GM21528 (cell line): ENCODE results near the gene PIH1D2.
"Not testable (repeated sequence)": the region's sequence is repeated elsewhere in the genome, so short reads cannot be mapped to it uniquely, and the experiment has no call there.

Source experiments
- ATAC-seq: cut with Tn5 transposase; IDR thresholded peaks from one replicate; pipeline ENCODE4 v1.9.1; 2021; ENCODE audit warnings: mild to moderate bottlenecking, moderate library complexity; ENCODE audit not compliant: unreplicated experiment, low FRiP score

The PIH1D2 gene, protein sequence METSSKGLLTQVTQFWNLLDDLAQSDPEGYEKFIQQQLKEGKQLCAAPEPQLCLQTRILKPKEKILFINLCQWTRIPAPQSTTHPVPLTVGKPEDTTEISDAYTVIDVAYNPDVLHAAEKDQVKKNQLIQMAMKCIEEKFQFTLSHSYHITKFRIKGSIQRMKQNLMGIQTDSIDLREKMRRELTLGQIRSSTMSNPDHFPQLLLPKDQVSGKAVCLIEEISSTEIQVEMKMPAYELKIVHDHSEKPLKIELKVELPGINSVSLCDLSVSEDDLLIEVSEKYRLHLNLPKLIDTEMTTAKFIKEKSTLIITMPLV

DNA sequence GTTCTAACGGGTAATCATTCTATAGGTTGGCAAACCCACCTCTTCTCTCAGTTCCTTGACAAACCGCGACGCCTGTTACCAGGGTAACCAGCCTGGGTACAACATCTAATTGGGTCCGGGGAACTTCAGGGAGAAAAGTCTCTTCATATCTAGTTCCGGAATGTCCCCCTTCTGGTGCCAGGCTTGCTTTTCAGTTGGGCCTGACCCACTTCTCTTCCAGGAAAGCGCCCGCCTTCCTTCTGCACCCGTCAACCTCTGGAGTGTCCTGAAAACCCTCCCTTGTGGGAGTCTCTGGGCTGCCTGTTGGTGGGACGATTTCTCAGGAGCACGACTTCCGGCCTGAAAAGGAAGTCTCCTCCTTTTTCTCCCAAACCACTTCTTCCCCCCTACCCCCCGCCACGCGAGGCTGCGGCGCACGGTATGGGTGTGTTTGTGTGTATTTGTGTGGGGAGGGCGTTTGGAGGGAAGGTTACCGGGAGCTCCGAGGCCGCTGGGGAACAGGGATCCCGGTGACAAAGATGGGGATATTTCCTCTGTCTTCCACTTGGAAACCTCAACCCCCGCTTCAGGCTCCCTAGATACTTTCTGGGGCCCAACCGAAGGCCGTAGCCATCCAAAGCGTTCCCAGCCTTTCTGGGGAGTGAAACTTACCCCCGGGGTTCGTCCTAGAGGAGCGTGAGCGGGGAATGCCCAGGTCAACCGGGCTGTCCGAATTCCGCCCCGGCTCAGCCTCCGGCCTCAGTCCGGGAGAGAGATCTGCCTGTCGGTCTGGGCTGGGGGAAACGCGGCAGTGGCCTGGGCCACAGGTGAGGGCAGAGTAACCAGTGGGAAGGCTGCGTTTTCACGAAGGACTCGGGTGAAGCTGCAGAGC is at the start of gene PIH1D2, which contains the start of gene NKAPD1:
Gene PIH1D2 (minus strand): TSS at position 77 of the 871 bp plus-strand sequence. CDS start 843 bp downstream, outside the sequence.
Gene NKAPD1 (plus strand): TSS at position 359 of the 871 bp plus-strand sequence. CDS start 1,276 bp downstream, outside the sequence.
- peak; percentile 89 for ATAC-seq

DNA sequence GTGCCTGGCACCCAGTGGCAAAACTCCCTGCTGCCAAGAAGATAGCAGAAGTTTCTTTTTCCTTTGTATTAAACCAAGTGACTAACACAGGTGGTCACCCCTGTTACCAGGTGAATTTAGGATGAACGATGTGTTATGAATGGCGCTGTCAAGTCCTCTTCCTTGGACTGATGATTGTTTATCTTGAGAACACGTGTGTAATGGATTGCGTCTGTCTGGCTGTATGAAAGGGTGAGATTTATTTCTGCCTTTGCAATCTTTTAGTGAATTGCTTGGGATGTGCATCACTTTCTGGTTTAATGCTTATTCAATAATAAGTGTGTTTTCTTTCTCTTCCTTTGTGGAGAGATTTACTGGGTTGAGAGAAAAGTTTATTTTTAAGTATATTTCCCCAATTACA is 49.3 kb upstream of the PIH1D2 start:
- no peak for ATAC-seq

DNA sequence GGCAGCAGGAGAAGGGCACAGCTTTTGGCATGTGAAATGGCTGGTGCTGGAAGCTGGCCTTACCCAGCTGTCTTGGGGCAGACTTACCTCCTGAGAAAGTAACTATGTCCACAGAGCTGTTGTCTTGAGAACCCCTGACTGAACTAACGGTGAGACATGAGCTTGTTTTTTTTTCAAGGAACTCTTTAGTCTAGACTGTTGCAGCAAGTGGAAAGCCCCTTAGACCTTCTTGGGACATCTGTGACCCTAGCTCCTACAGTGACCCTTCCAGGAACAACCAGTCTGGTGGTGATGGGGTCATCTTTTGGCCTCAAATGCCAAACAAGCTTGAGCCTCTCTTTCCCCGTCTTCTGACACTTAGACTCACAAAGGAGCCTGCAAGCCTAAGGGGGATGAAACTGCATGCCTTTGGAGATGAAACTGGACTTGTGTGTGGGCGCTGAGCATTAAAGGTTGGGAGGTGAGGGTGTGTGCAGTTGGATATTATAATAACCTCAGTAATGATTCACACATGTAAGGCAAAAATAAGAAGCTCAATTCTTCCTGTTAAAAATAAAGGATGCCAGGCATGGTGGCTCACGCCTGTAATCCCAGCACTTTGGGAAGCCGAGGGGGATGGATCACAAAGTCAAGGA is 48.3 kb upstream of the PIH1D2 start:
- no peak for ATAC-seq

DNA sequence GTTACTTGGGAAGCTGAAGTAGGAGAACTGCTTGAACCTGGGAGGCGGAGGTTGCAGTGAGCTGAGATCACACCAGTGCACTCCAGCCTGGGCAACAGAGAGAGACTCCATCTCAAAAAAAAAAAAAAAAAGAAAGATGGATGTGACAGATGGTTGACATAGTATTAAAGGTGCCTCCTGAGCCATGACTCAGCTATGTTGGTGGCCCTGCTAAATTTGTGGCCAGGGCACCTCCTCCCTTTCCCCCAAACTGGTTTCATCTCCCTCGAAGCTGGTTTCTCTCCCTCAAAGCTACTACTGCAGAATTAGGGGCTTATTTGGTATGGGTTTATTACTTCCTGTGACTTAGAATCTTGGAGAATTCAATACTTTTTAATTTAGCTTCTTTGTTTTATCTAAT is 44.4 kb upstream of the PIH1D2 start:
- ATAC-seq = no peak

DNA sequence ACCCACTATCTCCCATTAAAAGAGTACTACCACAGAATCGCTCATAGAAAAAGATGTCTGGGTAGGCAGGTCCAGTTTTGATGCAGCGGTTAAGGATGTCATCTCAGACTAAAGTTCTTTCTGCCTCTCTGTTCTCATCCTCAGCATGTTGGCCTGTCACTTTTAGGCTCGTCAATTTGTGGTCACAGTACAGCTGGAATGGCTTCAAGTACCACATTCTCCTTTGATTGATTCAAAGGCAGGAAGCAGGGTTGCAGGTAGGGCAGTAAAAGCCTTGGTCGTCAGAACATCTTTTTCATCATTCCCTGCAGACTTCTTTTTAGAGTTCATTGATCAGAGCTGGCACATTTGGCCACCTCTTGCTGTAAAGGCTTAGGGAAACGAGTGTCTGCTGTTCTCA is 41.6 kb upstream of the PIH1D2 start:
- ATAC-seq = no peak

DNA sequence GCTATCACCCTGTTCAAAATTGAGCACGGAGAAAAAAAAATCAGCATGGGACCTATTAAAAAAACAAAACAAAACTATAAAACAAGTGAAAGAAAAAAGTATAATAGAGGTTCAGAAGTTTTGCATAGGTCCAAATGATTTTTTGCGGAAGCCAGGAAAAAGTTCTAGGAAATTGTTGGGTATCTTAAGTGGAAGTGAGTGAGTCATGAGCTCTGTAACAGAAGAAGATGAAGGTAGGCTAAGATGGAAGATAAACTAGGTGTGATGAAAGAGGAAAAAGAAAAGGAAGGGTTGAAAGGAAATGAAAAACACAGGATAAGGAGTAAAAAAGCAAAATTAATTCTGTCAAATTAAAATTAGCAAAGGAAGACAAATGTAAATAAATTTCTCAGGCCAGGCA is 40.6 kb upstream of the PIH1D2 start:
- no peak for ATAC-seq

DNA sequence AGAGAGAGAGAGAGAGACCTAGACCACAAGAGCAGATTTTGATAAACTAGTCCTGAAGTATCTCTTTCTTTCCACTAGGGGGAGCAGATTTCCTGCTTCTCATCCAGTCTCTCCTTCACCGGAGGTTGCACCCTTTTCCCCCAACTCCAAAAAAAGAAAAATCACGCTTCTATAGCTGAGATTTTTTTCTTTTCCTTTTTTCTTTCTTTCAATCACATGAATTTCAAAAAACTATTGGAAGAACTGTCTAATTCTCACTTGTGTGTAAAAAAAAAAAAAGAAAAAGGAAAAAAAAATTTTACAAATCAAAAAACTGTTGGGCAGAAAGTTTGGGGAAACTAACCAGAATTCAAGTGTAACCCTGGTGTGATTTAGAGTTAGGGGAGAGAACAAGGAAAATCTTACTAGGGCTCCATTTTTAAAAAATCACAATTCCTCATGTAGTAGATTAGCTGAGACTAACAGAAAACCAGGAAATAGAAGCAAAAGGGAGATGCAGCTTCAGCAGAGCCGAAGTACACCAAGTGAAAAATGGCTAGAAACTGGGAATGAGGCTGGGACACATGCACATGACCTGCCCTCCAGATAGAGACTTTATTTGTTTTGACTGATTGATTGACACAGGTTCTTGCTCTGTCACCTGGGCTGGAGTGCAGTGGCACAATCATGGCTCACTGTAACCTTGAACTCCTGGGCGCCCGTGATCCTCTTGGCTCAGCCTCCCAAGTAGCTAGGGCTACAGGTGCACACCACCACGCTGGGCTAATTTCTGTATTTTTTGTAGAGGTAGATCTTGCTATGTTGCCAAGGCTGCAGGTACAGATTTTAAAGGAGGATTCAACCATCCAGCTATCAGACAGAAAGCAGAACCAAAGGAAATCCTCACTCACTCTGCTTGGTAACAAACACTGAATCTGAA is 40.0 kb upstream of the PIH1D2 start:
- no peak for ATAC-seq

DNA sequence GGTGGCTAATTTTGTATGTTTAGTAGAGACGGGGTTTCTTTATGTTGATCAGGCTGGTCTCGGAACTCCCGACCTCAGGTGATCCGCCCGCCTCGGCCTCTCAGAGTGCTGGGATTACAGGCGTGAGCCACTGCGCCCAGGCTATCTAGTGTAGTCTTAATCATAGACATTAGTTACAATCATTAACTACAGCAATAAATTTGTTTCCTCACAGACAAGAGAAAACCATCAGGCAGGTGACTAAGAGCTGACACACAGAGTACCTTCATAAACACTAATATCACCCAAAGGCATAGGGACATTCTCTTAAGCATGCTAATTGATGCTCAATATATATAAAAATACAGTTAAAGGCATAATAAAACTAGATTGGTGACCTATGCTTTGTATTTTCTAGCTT is 32.3 kb upstream of the PIH1D2 start:
- no peak for ATAC-seq

DNA sequence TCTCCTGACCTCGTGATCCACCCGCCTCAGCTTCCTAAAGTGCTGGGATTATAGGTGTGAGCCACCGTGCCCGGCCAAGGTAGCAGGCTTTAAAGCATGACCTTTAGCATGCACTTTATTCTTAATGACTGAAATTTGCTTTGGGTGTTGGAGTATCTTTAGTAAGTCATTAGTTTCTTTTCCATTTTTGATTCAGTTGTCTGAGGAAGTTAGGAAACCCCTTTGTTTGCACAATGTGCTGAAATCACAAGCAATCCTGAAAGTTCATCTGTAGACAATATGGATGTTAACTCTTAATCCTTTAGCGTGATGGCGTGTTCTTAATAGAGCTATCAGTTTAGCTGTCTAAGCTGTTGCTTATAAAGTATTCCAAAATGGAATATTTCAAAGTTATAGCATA is 29.6 kb upstream of the PIH1D2 start:
- no peak for ATAC-seq

DNA sequence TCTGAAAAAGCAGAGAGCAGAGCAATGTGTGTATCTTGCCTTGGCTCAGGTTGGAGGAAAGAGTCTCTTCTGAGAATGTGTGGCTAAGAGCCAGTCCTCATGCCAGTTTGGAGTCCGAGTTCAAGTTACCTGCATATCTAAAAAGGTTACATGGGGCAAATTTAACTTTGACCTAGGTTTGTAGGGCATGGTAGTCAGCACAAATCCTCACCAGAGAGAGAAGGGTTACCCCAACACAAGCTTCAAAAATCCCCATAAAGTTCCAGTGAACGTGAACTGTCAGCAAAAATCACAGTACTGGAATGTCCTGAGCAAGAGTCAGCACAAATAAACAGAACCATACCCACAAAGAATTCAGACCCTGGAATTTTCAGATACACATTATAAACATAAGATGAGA is 26.6 kb upstream of the PIH1D2 start:
- no peak for ATAC-seq

DNA sequence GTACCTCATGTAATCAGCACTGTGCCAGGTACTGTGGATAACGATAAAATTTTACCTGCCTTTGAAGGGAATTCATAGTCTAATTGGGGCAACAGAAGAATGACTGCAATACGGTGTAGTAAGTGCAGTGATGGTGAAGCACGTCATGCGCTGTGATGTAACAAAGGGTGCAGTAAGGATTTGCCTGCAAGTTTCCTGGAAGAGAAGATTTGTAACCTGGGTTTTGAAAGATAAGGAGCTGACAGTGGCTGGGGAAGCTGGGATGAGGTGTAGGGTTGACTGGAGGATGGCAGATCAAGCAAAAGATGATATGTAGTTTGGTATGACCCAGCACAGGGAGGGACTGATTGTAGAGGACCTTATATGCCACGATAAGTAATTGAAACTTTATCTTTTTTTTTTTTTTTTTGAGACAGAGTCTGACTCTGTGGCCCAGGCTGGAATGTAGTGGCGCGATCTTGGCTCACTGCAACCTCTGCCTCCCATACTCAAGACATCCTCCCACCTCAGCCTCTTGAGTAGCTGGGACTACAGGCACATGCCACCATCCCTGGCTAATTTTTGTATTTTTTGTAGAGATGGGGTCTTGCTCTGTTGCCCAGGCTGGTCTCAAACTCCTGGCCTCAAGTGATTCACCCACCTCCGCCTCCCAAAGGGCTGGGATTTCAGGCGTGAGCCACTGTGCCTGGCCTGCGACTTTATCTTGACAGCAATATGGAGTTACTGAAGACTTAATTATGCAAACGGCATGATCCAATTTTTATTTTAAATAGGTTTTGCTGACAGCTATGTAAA is 24.1 kb upstream of the PIH1D2 start:
- no peak for ATAC-seq

DNA sequence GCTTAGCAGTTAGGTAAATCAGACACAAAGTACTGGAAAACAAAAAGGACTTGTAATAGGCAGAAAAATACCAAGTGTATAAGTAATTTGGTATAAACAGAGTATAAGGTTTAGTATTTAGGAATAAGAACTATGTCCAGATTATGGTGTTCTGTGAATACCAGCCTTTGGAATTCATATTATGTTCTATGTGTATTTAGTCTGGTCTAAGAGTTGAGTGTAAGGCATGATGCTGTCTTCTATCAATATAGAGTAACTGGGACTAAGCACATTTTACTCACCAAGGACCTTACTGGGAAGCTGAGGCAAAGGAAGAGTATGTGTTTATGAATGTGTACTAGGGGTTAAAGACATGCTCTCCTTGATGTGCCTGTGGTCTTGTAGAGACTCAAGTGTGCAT is 22.4 kb upstream of the PIH1D2 start:
- ATAC-seq = no peak

DNA sequence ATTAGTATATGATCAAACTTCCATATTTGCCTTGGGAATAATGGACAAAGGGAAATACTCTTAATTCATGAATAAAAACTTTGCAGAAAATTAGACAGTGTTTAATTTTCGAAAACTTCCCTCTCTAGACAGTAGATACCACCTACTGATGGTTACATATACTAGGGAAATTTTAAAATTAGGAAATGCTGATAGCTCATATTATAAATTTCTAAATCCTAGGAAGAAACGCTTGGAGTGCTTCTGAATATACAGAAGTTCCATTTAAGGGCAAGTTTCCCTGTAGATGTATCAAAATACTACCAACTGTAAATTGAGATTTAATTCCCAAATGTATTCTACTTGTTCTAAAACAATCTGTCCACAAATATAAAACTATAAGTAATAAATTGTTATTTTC is 21.5 kb upstream of the PIH1D2 start:
- not testable (repeated sequence) for ATAC-seq

DNA sequence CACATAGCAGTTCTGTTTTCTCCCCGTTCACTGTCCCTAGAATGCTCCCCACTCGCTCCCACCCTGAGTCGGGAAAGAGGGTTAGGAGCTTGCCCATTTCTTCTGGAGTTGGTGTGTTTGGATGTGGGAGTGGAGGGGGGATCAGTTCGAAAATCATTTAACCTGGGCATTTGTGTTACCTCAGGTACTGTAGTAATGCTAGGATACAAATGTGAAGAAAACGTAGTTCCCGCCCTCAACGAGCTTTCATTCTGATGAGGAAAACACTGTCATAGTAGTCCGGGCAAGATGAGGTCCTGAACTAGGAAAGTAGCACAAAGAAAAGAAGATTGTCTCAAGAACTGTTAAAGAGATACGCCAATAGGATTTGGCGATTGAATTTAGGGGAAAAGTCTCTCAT is 13.4 kb upstream of the PIH1D2 start:
- peak; percentile 3 for ATAC-seq

DNA sequence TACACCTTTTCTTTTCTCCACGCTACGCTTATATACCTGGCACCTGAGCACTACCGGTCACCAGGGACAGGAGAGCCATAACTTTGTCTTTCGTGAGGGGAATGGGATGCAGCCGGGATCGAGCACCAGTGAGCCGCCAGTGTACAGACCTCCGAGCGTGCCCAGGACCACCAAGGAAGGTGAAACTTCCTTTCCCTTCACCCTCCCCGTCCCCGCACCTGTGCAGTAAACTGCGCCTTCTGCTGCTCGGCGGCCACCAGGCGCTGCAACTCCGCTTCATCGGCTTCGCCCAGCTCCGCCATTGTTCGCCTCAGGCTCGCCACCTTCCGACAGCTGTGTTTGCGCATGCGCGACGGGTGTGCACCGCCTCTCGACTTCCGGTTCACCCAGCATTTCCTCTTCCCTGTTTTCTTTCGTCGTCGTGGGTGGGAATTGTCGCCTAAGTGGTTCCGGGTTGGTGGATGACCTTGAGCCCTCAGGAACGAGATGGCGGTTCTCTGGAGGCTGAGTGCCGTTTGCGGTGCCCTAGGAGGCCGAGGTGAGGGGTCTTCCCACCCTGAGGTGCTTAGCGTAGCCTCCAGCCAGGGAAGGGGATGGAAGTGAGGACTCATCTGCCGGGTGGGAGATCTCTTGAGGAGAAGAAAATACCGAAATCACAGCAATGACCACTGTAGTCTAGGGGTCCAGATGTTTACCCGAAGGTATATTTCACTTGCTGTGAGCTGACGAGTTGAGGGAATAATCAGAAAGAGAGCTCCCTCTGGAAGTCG is 12.8 kb upstream of the PIH1D2 start, which contains the start of the genes SDHD and TIMM8B:
Gene SDHD (plus strand): TSS at position 452 of the 770 bp plus-strand sequence. CDS start 35 bp downstream, at position 487.
Gene TIMM8B (minus strand): TSS at position 335 of the 770 bp plus-strand sequence. CDS start 33 bp downstream, at position 302.
- peak; percentile 85 for ATAC-seq

DNA sequence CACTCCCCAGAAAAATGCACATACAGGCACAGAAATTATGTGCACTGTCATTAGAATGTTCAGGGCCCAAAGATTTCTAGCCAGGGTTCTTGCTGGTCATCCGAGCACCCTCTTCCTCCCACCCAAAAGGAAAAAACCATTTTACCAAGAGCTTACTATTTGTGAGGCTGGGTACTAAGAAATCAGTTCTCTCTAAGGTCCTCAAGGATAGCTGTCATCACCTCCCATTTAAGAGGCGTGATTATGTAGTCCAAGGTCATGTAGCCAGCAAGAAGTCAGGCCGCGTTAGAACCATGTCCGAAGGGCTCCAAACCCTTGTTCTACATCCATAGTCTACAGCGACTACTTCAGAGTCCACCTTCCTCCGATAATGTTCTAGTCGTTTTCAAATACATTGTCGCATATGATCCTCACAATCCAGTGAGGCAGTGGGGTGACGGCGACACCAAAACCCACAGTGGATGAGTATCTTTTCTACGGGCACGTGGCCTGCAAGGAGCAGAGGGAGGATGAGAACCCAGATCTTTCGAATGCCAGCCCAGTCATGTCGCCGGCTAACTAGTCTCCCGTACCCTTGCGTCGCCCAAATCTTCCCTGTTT is 12.1 kb upstream of the PIH1D2 start:
- peak; percentile 28 for ATAC-seq

DNA sequence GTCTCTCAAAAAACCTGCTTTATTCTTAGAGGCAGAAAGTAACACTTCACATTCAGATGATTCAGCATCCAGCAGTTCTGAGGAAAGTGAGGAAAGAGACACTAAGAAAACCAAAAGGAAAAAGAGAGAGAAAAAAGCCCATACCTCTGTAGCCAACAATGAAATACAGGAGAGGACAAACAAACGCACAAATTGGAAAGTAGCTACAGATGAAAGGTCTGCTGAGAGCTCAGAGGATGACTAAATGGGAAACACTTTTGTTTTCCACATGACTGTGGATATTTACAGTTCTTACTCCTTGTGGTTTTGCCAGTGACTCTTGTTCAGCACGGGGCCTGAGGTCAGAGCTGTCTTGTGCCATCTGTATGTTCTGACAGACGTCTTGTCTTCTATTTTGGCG is 8.9 kb upstream of the PIH1D2 start:
- no peak for ATAC-seq

DNA sequence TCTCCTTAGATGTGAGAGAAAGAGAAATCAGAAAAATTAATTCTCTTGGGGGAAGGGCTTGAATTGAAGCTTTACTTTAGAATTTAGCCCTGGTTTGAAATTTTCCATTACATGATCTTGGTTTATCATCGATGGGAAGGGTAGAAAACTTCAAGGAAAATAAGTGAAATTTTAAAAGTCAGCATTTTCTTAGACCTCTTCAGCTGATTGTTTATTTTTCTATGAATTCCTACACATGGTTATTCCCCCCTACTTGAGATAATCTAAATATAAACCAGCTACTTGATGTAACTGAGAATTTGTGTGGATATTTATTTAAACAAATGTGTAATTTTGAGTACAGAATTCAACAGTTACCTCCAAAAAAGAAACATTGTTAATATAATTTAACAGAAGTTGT is 10.9 kb downstream of the PIH1D2 start:
- ATAC-seq = no peak
